DMS114 treated with DMSO at 0.1 percent for 48 hours (cell line): Measurements from ENCODE around the gene CTAGE4.
"Not testable (repeated sequence)": the region's sequence is repeated elsewhere in the genome, so short reads cannot be mapped to it uniquely, and the experiment has no call there.

ENCODE experiments used
- DNase-seq: peaks from one replicate; lab custom pipeline; 2025; ENCODE audit not compliant: unreplicated experiment; lab: John Stamatoyannopoulos, UW

CTAGE4 gene

GRCh38 chr7:144183166-144183565 is at the start of gene CTAGE4:
TSS of gene CTAGE4 (plus strand) at chr7:144183466. CDS start at chr7:144183504, 38 bp downstream.
- not testable (repeated sequence) for DNase-seq

GRCh38 chr7:144134116-144134515 is 49.1 kb upstream of the CTAGE4 start:
- no peak for DNase-seq

GRCh38 chr7:144137501-144137900 is 45.8 kb upstream of the CTAGE4 start:
- no peak for DNase-seq

- no peak for DNase-seq
Measured at GRCh38 chr7:144142187-144142586, 41.1 kb upstream of the CTAGE4 start.

GRCh38 chr7:144144426-144144825 is 38.8 kb upstream of the CTAGE4 start:
- no peak for DNase-seq

GRCh38 chr7:144148224-144148827 is 34.9 kb upstream of the CTAGE4 start:
- DNase-seq = no peak

- DNase-seq = no peak
Measured at GRCh38 chr7:144158861-144159260, 24.4 kb upstream of the CTAGE4 start.

- no peak for DNase-seq
Measured at GRCh38 chr7:144164784-144165183, 18.5 kb upstream of the CTAGE4 start.

- not testable (repeated sequence) for DNase-seq
Measured at GRCh38 chr7:144171594-144172350, 11.5 kb upstream of the CTAGE4 start.

- DNase-seq = no peak
Measured at GRCh38 chr7:144174613-144175012, 8.7 kb upstream of the CTAGE4 start.

GRCh38 chr7:144178380-144179164 is 4.7 kb upstream of the CTAGE4 start:
- peak; percentile 1 for DNase-seq

GRCh38 chr7:144179165-144179479 is 4.1 kb upstream of the CTAGE4 start:
- DNase-seq = not testable (repeated sequence)

- not testable (repeated sequence) for DNase-seq
Measured at GRCh38 chr7:144187848-144188247, 4.6 kb downstream of the CTAGE4 start.

- DNase-seq = not testable (repeated sequence)
Measured at GRCh38 chr7:144188578-144189171, 5.4 kb downstream of the CTAGE4 start.

GRCh38 chr7:144193782-144194181 is 10.5 kb downstream of the CTAGE4 start:
- not testable (repeated sequence) for DNase-seq

GRCh38 chr7:144194453-144194852 is 11.2 kb downstream of the CTAGE4 start:
- not testable (repeated sequence) for DNase-seq

- DNase-seq = not testable (repeated sequence)
Measured at GRCh38 chr7:144195212-144195872, 12.1 kb downstream of the CTAGE4 start, which contains the start of gene ARHGEF35. TSS of gene ARHGEF35 (minus strand) at chr7:144195833. CDS start at chr7:144188383, 7,450 bp downstream.

GRCh38 chr7:144198934-144199333 is 15.7 kb downstream of the CTAGE4 start:
- DNase-seq = not testable (repeated sequence)

GRCh38 chr7:144201978-144202377 is 18.7 kb downstream of the CTAGE4 start:
- DNase-seq = not testable (repeated sequence)

- not testable (repeated sequence) for DNase-seq
Measured at GRCh38 chr7:144203086-144203485, 19.8 kb downstream of the CTAGE4 start.

- DNase-seq = not testable (repeated sequence)
Measured at GRCh38 chr7:144205306-144205705, 22.0 kb downstream of the CTAGE4 start.
